C4-2B (cell line): ENCODE data around the gene COMT.

ENCODE experiments used
- CTCF ChIP-seq: fragments of 450-650 bp; conservative IDR thresholded peaks from 2 replicates; pipeline ENCODE4 v1.5.1; 2017; ENCODE audit warnings: mild to moderate bottlenecking
- ZFX ChIP-seq: fragments of 450-650 bp; IDR thresholded peaks from 2 replicates; pipeline ENCODE4 v1.6.1; 2017

- TF ChIP-seq CTCF (no peak), ZFX (no peak)
These were observed 33.5 kb downstream of the COMT start for GRCh38 chr22:19974935-19975706.
